Rectal smooth muscle tissue (tissue), 1 donor: Measurements from ENCODE around the gene PPM1B.
"Not testable (repeated sequence)": the region's sequence is repeated elsewhere in the genome, so short reads cannot be mapped to it uniquely, and the experiment has no call there.

Source experiments
- H3K27ac ChIP-seq: one replicate; pipeline ENCODE4 v1.7.0; 2013; ENCODE audit warnings: low read depth, low read length, inconsistent platforms
- H3K27me3 ChIP-seq: one replicate; pipeline ENCODE4 v1.7.0; 2013; ENCODE audit warnings: low read length; ENCODE audit not compliant: control insufficient read depth, insufficient read depth
- H3K36me3 ChIP-seq: one replicate; pipeline ENCODE4 v1.7.0; 2013; ENCODE audit warnings: low read length; ENCODE audit not compliant: control insufficient read depth, insufficient read depth
- H3K4me1 ChIP-seq: one replicate; pipeline ENCODE4 v1.7.0; 2013; ENCODE audit warnings: low read length; ENCODE audit not compliant: control insufficient read depth, insufficient read depth
- H3K4me3 ChIP-seq: one replicate; pipeline ENCODE4 v1.7.0; 2013; ENCODE audit warnings: low read length
- H3K9ac ChIP-seq: one replicate; pipeline ENCODE4 v1.7.0; 2013; ENCODE audit warnings: low read length

Gene PPM1B

GRCh38 chr2:44167311-44167907, 1.3 kb upstream of the PPM1B start:
- H3K36me3 ChIP-seq: no peaks in the 10 kb centered on the region
- peak overlapping the region; percentile 99 for H3K27ac ChIP-seq
- H3K27me3 ChIP-seq: no peaks in the 10 kb centered on the region
- H3K9ac ChIP-seq: no peak overlapping the region
- H3K4me3 ChIP-seq: peak overlapping the region; percentile 79
- H3K4me1 ChIP-seq: peaks cover 4% of the 10 kb centered on the region

- H3K9ac ChIP-seq: peak overlapping the region; percentile 88
- H3K4me3 ChIP-seq: peak overlapping the region; percentile 79
- H3K27ac ChIP-seq: peak overlapping the region; percentile 99
- no peaks in the 10 kb centered on the region for H3K36me3 ChIP-seq
- no peaks in the 10 kb centered on the region for H3K27me3 ChIP-seq
- peaks cover 4% of the 10 kb centered on the region for H3K4me1 ChIP-seq
Observed at GRCh38 chr2:44167908-44168680, 581 bp upstream of the PPM1B start.

DNA sequence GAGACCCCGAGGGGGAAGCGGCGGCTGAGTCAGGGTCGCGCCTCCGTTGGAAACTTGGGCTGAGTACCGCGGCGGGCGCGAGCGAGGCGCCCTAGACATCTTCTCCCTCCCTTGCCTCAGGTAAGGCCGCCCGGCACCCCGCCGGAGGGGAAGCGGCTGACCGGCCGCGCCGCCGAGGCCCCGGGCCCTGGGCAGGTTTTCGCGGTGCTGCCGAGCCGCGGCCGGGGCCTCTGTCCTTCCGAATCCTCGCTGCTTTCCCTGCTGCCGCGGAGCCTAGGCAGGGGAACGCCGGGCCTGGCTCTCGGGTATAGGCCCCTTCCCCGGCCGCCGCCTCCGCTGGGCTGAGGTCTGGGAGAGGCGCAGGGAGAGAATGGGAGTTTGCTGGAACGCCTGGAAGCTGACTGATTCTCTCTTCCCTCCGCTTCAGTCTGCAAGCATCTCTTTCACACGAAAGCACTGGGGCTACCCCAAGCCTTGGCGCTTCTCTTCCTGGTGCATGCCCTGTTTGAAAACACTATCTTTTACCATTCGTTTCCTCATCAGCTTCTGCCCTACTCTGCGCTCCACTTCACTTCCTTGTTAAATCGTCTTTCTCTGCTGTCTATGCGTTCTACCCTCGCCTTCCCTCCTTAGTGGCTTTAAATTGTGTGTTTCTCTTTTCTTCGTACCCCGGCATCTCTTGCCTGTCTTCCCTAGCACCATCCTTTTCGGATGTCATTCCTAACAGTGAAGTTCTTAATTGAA, 652 bp downstream of the PPM1B start:
- Histone ChIP-seq H3K36me3 (no peaks in the 10 kb centered on the region), H3K9ac (peak overlapping the region; percentile 91), H3K4me1 (peaks cover 4% of the 10 kb centered on the region), H3K27ac (peak overlapping the region; percentile 89), H3K4me3 (peak overlapping the region; percentile 79), H3K27me3 (no peaks in the 10 kb centered on the region)

DNA sequence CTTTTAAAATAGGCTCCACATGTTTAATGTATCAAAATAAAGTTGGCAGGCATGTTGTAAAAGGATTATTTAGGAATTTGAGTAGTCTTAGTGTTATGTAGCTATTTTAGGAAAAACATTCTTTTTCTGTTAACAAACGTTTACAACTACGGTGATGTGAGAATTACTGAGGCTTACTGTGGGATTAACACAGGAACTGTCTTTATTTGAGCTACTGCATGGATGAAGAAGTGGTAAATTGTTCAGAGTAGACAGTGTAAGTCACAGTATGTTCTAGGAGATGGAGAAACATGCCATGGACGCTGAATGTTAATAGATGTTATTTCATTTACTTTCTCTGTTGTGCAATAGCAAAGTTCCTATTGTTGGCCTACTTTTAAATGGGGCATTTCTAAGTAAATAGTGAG, 1.6 kb downstream of the PPM1B start:
- Histone ChIP-seq H3K4me3 (peak overlapping the region; percentile 79), H3K9ac (no peak overlapping the region), H3K36me3 (no peaks in the 10 kb centered on the region), H3K27ac (peak overlapping the region; percentile 89), H3K4me1 (peaks cover 4% of the 10 kb centered on the region), H3K27me3 (no peaks in the 10 kb centered on the region)

DNA sequence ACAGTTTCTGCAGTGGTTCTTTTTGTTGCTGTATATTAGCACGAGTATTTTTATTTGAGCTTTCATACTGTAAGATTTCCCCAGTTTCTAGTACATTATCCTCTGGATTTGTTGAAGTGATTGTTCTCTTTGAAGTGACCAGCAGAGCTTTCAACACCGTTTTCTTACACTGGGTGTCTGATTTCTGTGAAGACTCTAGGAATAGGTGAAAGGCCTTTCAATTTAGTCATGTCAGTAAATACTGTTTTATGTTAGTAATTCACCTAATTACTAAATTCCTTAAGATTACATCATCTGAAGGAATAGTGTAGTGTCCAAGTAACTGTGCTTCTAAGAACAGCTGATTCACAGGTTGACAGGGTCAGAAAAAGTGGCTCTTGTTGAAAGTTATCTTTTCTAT, 2.3 kb downstream of the PPM1B start:
- Histone ChIP-seq H3K9ac (no peak overlapping the region), H3K4me1 (peaks cover 4% of the 10 kb centered on the region), H3K36me3 (no peaks in the 10 kb centered on the region), H3K27me3 (no peaks in the 10 kb centered on the region), H3K4me3 (peak overlapping the region; percentile 12), H3K27ac (no peak overlapping the region)

GRCh38 chr2:44171442-44171841, 2.8 kb downstream of the PPM1B start:
- not testable (repeated sequence) for H3K4me3 ChIP-seq, H3K27ac ChIP-seq, H3K36me3 ChIP-seq, H3K4me1 ChIP-seq, H3K27me3 ChIP-seq, H3K9ac ChIP-seq

- Histone ChIP-seq H3K27ac (no peak overlapping the region), H3K4me1 (peaks cover 4% of the 10 kb centered on the region), H3K36me3 (no peaks in the 10 kb centered on the region)
Observed at GRCh38 chr2:44172576-44172975, 3.9 kb downstream of the PPM1B start.

DNA sequence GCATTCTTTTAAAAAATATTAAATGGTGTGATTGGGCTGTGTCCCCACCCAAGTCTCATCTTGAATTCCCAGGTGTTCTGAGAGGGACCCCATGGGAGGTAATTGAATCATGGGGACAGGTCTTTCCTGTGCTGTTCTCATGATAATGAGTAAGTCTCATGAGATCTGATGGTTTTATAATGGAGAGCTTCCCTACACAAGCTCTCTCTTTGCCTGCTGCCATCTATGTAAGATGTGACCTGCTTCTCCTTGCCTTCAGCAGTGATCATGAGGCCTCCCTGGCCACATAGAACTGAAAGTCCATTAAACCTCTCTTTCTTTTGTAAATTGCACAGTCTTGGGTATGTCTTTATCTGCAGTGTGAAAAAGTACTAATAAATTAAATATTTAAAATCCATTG, 10.3 kb downstream of the PPM1B start:
- no peak overlapping the region for H3K9ac ChIP-seq
- H3K27ac ChIP-seq: no peak overlapping the region
- H3K36me3 ChIP-seq: no peaks in the 10 kb centered on the region
- H3K4me1 ChIP-seq: no peaks in the 10 kb centered on the region
- H3K4me3 ChIP-seq: no peak overlapping the region
- no peaks in the 10 kb centered on the region for H3K27me3 ChIP-seq

More at GRCh38 chr2:44172576-44172975, 3.9 kb downstream of the PPM1B start:
- Histone ChIP-seq H3K4me3 (no peak overlapping the region), H3K27me3 (no peaks in the 10 kb centered on the region), H3K9ac (no peak overlapping the region)

DNA sequence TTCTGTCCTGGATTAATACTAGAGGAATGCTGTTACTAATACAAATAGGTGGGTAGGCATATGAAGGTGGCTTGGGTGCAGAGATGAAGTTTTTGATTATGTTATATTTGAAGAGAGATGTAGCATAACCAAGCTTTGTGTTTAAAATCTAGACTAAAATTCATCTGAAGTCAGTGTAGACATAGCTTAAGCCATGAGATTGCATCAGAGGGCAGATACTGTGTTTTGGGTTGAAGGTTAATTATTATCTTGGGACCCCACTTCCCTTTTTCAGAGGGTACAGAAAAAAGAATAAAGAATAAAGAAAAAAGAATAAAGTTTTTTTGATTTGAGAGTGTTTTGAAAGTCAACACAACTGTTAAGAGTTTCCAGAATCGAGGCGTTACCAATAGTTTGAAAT, 13.0 kb downstream of the PPM1B start:
- H3K4me1 ChIP-seq: no peaks in the 10 kb centered on the region
- no peaks in the 10 kb centered on the region for H3K36me3 ChIP-seq

GRCh38 chr2:44184106-44184505, 15.4 kb downstream of the PPM1B start:
- H3K9ac ChIP-seq: no peak overlapping the region
- no peaks in the 10 kb centered on the region for H3K27me3 ChIP-seq
- no peak overlapping the region for H3K4me3 ChIP-seq
- no peak overlapping the region for H3K27ac ChIP-seq
- H3K4me1 ChIP-seq: no peaks in the 10 kb centered on the region
- no peaks in the 10 kb centered on the region for H3K36me3 ChIP-seq

More for the DNA sequence above, 13.0 kb downstream of the PPM1B start:
- Histone ChIP-seq H3K9ac (no peak overlapping the region), H3K4me3 (no peak overlapping the region), H3K27ac (no peak overlapping the region), H3K27me3 (no peaks in the 10 kb centered on the region)

DNA sequence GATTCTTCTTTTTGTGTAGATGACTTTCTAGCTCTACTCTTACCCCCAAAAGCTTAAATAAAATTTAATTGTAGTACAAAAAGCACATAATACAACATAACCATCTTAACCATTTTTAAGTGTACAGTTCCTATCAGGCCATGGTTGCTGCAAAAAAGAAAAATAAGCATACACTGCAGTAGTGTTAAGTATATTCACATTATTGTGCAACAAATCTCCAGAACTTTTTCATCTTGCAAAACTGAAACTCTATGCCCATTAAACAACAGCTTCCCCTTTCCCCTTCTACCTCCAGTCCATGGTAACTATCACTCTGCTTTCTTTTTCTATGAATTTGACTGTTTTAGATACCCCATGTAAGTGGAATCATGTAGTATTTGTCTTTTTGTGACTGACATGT, 18.1 kb downstream of the PPM1B start:
- no peaks in the 10 kb centered on the region for H3K27me3 ChIP-seq
- H3K4me1 ChIP-seq: no peaks in the 10 kb centered on the region
- H3K27ac ChIP-seq: no peak overlapping the region
- H3K36me3 ChIP-seq: no peaks in the 10 kb centered on the region
- no peak overlapping the region for H3K4me3 ChIP-seq
- no peak overlapping the region for H3K9ac ChIP-seq

- no peaks in the 10 kb centered on the region for H3K4me1 ChIP-seq
- H3K9ac ChIP-seq: no peak overlapping the region
- H3K36me3 ChIP-seq: no peaks in the 10 kb centered on the region
- H3K4me3 ChIP-seq: no peak overlapping the region
- H3K27me3 ChIP-seq: no peaks in the 10 kb centered on the region
- no peak overlapping the region for H3K27ac ChIP-seq
Observed at GRCh38 chr2:44187251-44187650, 18.6 kb downstream of the PPM1B start.
